Measurements from ENCODE around the gene ZNF433. TPM values are rescaled to one million over a fixed set of nuclear protein-coding genes. Genes with fewer than 3 reads are reported as not detected.

Gene ZNF433
- total and polyA plus RNA-seq, 10 donors: 2.4 to 7.7 (median 4.6) TPM

GRCh38 chr19:11982526-11982925 is 53.0 kb downstream of the ZNF433 start:
- TF ChIP-seq POLR2AphosphoS5 (IDR thresholded peaks at IDR 0.05): no peak
- no peak for TF ChIP-seq POLR2A (IDR thresholded peaks at IDR 0.05)
- TF ChIP-seq CTCF (IDR thresholded peaks at IDR 0.05 in 8 of 11, conservative IDR thresholded peaks at IDR 0.05 in 3 of 11): no peak
- intact Hi-C loops (cut with DNase I; ENCODE audit: low total_unique reads): no loop called here
- 88 to 94% (median 91%) methylated on average over 4 of the region's 4 CpGs for WGBS, 5 donors
- Histone ChIP-seq H3K27ac (no peak overlapping the region), H3K9me3 (peaks cover 24 to 65% (median 62%) of the 10 kb centered on the region in 8 donors), H3K27me3 (replicated peaks in 1 of 7) (no peaks in the 10 kb centered on the region), H3K36me3 (peaks cover 5 to 26% (median 20%) of the 10 kb centered on the region in 6 donors), H3K4me3 (no peak overlapping the region), H3K4me1 (peaks cover 0 to 10% (median 6%) of the 10 kb centered on the region in 6 donors)
- no peak for DNase-seq

DNA sequence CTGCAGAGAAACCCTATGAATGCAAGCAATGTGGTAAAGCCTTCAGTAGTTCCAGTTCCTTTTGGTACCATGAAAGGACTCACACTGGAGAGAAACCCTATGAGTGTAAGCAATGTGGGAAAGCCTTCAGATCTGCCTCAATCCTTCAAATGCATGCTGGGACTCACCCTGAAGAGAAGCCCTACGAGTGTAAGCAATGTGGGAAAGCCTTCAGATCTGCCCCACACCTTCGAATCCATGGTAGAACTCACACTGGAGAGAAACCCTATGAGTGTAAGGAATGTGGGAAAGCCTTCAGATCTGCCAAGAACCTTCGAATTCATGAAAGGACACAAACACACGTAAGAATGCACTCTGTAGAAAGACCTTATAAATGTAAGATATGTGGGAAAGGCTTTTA is 56.0 kb downstream of the ZNF433 start:
- H3K36me3 ChIP-seq: peaks cover 5 to 37% (median 26%) of the 10 kb centered on the region in 6 donors
- H3K4me3 ChIP-seq: no peak overlapping the region
- TF ChIP-seq POLR2AphosphoS5 (IDR thresholded peaks at IDR 0.05): no peak
- TF ChIP-seq CTCF (IDR thresholded peaks at IDR 0.05 in 8 of 11, conservative IDR thresholded peaks at IDR 0.05 in 3 of 11): no peak
- WGBS, 5 donors: 82 to 94% (median 91%) methylated on average over 4 of the region's 4 CpGs
- no peaks in the 10 kb centered on the region for H3K27me3 ChIP-seq (replicated peaks in 1 of 7)
- no peak overlapping the region for H3K27ac ChIP-seq
- intact Hi-C loops (cut with DNase I; ENCODE audit: low total_unique reads): no loop called here
- peaks cover 24 to 95% (median 82%) of the 10 kb centered on the region in 8 donors for H3K9me3 ChIP-seq
- DNase-seq: no peak
- no peaks in the 10 kb centered on the region for H3K4me1 ChIP-seq

DNA sequence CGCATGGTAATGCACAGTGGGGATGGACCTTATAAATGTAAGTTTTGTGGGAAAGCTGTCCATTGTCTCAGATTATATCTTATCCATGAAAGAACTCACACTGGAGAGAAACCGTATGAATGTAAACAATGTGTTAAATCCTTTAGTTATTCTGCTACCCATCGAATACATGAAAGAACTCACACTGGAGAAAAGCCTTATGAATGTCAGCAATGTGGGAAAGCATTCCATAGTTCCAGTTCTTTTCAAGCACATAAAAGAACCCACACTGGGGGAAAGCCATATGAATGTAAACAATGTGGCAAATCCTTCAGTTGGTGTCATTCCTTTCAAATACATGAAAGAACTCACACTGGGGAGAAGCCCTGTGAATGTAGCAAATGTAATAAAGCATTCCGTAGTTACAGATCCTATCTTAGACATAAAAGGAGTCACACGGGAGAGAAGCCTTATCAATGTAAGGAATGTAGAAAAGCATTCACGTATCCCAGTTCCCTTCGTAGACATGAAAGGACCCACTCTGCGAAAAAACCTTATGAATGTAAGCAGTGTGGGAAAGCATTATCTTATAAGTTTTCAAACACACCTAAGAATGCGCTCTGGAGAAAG is 56.9 kb downstream of the ZNF433 start:
- TF ChIP-seq POLR2A (IDR thresholded peaks at IDR 0.05): no peak
- TF ChIP-seq CTCF (IDR thresholded peaks at IDR 0.05 in 8 of 11, conservative IDR thresholded peaks at IDR 0.05 in 3 of 11): no peak
- no peak for TF ChIP-seq POLR2AphosphoS5 (IDR thresholded peaks at IDR 0.05)
- Histone ChIP-seq H3K27me3 (replicated peaks in 1 of 7) (no peaks in the 10 kb centered on the region), H3K4me3 (no peak overlapping the region), H3K27ac (no peak overlapping the region), H3K4me1 (no peaks in the 10 kb centered on the region), H3K9me3 (peaks cover 24 to 97% (median 81%) of the 10 kb centered on the region in 8 donors), H3K36me3 (peaks cover 5 to 37% (median 26%) of the 10 kb centered on the region in 6 donors)
- 95 to 99% (median 98%) methylated on average over 9 of the region's 9 CpGs for WGBS, 5 donors
- DNase-seq: no peak
- intact Hi-C loops (cut with DNase I; ENCODE audit: low total_unique reads): no loop called here

GRCh38 chr19:11973019-11973810 is 62.3 kb downstream of the ZNF433 start:
- Histone ChIP-seq H3K4me1 (peaks cover 0 to 4% (median 0%) of the 10 kb centered on the region in 6 donors), H3K9me3 (peaks cover under 1 to 49% (median 27%) of the 10 kb centered on the region in 8 donors), H3K27ac (no peak overlapping the region), H3K36me3 (peaks cover 0 to 18% (median 12%) of the 10 kb centered on the region in 6 donors), H3K4me3 (no peak overlapping the region), H3K27me3 (replicated peaks in 1 of 7) (no peaks in the 10 kb centered on the region)
- WGBS, 5 donors: 83 to 94% (median 88%) methylated on average over 5 of the region's 5 CpGs
- no peak for DNase-seq
- TF ChIP-seq POLR2AphosphoS5 (IDR thresholded peaks at IDR 0.05): no peak
- no peak for TF ChIP-seq POLR2A (IDR thresholded peaks at IDR 0.05)
- TF ChIP-seq CTCF (IDR thresholded peaks at IDR 0.05 in 8 of 11, conservative IDR thresholded peaks at IDR 0.05 in 3 of 11): no peak
- intact Hi-C loops (cut with DNase I; ENCODE audit: low total_unique reads): no loop called here

Data from spleen (tissue), 11 donors.